ENCODE measurements around the gene PIK3R5. TPM values are rescaled to one million over a fixed set of nuclear protein-coding genes. Genes with fewer than 3 reads are reported as not detected.

Gene PIK3R5
- total RNA-seq, 2 donors from 2014 or later: 30.7 to 42.9 TPM

- TF ChIP-seq CTCF (IDR thresholded peaks at IDR 0.05): no peak
- no peak for DNase-seq (ENCODE audit: low spot score)
- ATAC-seq (ENCODE audit: insufficient number of reproducible peaks, low FRiP score, low read depth): no peak
- no peaks in the 10 kb centered on the region for H3K36me3 ChIP-seq
- no peak overlapping the region for H3K27ac ChIP-seq
- no peaks in the 10 kb centered on the region for H3K4me1 ChIP-seq (ENCODE audit: control insufficient read depth in 1 of 2, low read depth in 2 of 2)
- no peaks in the 10 kb centered on the region for H3K9me3 ChIP-seq
- H3K4me3 ChIP-seq: no peak overlapping the region
- H3K27me3 ChIP-seq (replicated peaks; ENCODE audit: insufficient read depth): no peaks in the 10 kb centered on the region
Observed at GRCh38 chr17:8904201-8904600, 61.3 kb downstream of the PIK3R5 start.

- H3K4me3 ChIP-seq: no peak overlapping the region
- no peaks in the 10 kb centered on the region for H3K27me3 ChIP-seq (replicated peaks; ENCODE audit: insufficient read depth)
- no peak for TF ChIP-seq CTCF (IDR thresholded peaks at IDR 0.05)
- H3K36me3 ChIP-seq: no peaks in the 10 kb centered on the region
- no peak for DNase-seq (ENCODE audit: low spot score)
- H3K9me3 ChIP-seq: no peaks in the 10 kb centered on the region
- no peak for ATAC-seq (ENCODE audit: insufficient number of reproducible peaks, low FRiP score, low read depth)
- H3K27ac ChIP-seq: no peak overlapping the region
- no peaks in the 10 kb centered on the region for H3K4me1 ChIP-seq (ENCODE audit: control insufficient read depth in 1 of 2, low read depth in 2 of 2)
Observed at GRCh38 chr17:8900626-8901585, 64.6 kb downstream of the PIK3R5 start.

- no peak for ATAC-seq (ENCODE audit: insufficient number of reproducible peaks, low FRiP score, low read depth)
- Histone ChIP-seq H3K27me3 (replicated peaks; ENCODE audit: insufficient read depth) (no peaks in the 10 kb centered on the region), H3K9me3 (no peaks in the 10 kb centered on the region), H3K4me3 (no peak overlapping the region), H3K36me3 (no peaks in the 10 kb centered on the region), H3K4me1 (ENCODE audit: control insufficient read depth in 1 of 2, low read depth in 2 of 2) (no peaks in the 10 kb centered on the region), H3K27ac (no peak overlapping the region)
- TF ChIP-seq CTCF (IDR thresholded peaks at IDR 0.05): no peak
- no peak for DNase-seq (ENCODE audit: low spot score)
Observed at GRCh38 chr17:8900207-8900606, 65.3 kb downstream of the PIK3R5 start.

- TF ChIP-seq CTCF (IDR thresholded peaks at IDR 0.05): no peak
- no peak overlapping the region for H3K27ac ChIP-seq
- no peaks in the 10 kb centered on the region for H3K27me3 ChIP-seq (replicated peaks; ENCODE audit: insufficient read depth)
- no peak overlapping the region for H3K4me3 ChIP-seq
- H3K36me3 ChIP-seq: no peaks in the 10 kb centered on the region
- no peak for DNase-seq (ENCODE audit: low spot score)
- no peak for ATAC-seq (ENCODE audit: insufficient number of reproducible peaks, low FRiP score, low read depth)
- no peaks in the 10 kb centered on the region for H3K9me3 ChIP-seq
- H3K4me1 ChIP-seq (ENCODE audit: control insufficient read depth in 1 of 2, low read depth in 2 of 2): no peaks in the 10 kb centered on the region
Observed at GRCh38 chr17:8898636-8899035, 66.9 kb downstream of the PIK3R5 start.

GRCh38 chr17:8898126-8898525 lies 67.4 kb downstream of the PIK3R5 start:
- H3K9me3 ChIP-seq: no peaks in the 10 kb centered on the region
- no peak for TF ChIP-seq CTCF (IDR thresholded peaks at IDR 0.05)
- ATAC-seq (ENCODE audit: insufficient number of reproducible peaks, low FRiP score, low read depth) (no peak), DNase-seq (ENCODE audit: low spot score) (no peak)
- no peaks in the 10 kb centered on the region for H3K36me3 ChIP-seq
- no peaks in the 10 kb centered on the region for H3K27me3 ChIP-seq (replicated peaks; ENCODE audit: insufficient read depth)
- no peaks in the 10 kb centered on the region for H3K4me1 ChIP-seq (ENCODE audit: control insufficient read depth in 1 of 2, low read depth in 2 of 2)
- no peak overlapping the region for H3K4me3 ChIP-seq
- no peak overlapping the region for H3K27ac ChIP-seq
